Muscle of arm (tissue), 12 donors: ENCODE results near the gene SGSM2. TPM values are rescaled to one million over a fixed set of nuclear protein-coding genes. Genes with fewer than 3 reads are reported as not detected.
A peak's percentile ranks its signal among the peaks of the same experiment; 100 is the strongest.

ENCODE experiments used
- DNase-seq: peaks from one replicate; pipeline ENCODE4 v3.0.0-alpha.2; 2013
- polyA plus RNA-seq, 12 donors: library from polyadenylated mRNA; unstranded; fragments of 120-200 nt; gene quantifications; one replicate each; pipeline ENCODE4 v1.2.1, GENCODE V29; 2013; ENCODE audit not compliant: insufficient read length in 12 of 12

Gene SGSM2
- polyA plus RNA-seq, 12 donors = 34.4 to 71.3 (median 39.9) TPM; not detected in 1

DNA sequence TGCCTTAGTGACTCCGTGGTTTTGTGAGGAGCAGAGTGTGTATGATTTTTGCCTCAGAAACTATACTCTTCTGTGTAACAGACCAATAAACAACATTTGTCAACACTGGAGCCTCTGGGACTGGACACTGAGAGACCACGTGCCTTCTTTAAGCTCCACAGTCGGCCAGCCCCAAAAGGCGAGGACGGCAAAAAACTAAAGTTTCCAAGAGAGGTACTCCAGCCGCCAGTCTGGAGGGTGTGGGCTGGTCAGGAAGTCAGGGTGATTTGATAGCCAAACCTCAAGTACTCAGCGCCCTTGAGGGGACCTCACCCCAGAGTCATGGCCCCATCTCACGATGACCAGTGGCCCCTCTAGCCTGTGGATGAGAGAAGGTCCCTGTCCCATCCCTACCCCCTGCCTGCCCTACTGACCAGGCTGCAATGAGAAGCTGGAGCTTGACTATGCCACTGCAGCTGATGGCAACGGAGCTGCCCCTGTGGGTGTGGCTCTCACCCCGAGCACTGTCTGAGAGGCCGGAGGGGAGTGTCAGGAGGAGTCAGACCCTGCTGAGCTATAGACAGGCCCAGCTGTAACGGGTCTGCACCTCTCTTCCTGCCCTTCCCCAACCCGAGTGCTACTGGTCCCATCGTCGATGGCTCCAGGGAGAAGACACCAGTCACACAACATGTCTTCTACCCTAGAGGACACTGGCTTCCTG lies 43.8 kb downstream of the SGSM2 start:
- no peak for DNase-seq

DNA sequence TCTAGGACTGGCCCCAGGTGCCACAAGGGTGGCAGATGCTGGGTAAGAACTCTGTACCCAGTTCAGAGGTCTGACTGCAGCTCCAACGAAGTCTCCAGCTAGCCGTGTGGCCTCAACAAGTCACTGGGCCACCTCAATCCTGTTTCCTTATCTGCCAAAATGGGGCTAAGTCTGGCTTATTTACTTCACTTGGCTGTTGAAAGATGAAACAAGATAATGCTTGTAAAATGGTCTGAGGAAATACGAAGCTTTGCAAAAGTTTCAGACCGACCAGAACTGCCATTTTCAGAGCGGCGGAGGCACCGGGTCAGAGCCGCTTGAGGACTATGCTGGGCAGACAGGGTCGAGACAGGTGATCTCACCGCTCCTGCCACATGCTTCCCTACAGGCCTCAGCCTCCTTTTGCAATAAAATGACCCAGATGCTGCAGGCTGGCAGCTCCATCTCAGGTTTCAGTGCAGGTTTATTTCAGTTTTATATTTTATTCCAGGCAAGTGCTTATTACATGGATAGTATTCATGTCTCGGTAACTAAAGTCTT lies 46.4 kb downstream of the SGSM2 start:
- DNase-seq = no peak

DNA sequence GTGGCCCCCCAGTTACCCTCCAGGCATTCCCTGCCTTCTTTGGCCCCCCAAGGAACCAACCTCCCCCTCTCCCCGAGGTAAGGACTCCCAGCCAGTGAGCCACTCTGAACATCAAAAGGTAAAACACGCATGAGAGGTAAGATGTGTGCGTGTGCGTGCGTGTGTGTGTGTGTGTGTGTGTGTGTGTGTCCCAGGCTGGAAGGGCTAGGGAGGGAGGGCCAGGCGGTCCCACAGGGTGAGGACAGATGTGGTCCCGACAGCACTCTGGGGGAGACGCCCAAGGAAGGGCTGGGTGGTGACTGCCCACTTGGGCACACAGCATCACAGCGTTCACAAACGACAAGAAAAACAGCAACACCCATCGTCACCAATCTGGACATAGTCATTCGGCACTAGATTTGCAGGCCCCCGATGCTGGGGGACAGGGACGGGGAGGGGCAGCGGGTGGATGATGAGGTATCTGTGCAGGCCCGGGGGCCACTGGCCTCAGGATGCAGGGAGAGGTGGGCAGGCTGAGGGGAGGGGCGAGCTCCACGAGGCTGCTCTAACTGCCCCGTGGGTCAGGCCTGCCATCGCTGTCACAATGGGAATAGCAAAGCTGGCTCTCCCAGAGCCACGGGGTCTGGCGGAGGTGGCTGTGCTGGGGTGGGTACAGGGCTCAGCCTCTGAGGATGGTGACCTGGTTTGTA lies 47.3 kb downstream of the SGSM2 start:
- DNase-seq = no peak

DNA sequence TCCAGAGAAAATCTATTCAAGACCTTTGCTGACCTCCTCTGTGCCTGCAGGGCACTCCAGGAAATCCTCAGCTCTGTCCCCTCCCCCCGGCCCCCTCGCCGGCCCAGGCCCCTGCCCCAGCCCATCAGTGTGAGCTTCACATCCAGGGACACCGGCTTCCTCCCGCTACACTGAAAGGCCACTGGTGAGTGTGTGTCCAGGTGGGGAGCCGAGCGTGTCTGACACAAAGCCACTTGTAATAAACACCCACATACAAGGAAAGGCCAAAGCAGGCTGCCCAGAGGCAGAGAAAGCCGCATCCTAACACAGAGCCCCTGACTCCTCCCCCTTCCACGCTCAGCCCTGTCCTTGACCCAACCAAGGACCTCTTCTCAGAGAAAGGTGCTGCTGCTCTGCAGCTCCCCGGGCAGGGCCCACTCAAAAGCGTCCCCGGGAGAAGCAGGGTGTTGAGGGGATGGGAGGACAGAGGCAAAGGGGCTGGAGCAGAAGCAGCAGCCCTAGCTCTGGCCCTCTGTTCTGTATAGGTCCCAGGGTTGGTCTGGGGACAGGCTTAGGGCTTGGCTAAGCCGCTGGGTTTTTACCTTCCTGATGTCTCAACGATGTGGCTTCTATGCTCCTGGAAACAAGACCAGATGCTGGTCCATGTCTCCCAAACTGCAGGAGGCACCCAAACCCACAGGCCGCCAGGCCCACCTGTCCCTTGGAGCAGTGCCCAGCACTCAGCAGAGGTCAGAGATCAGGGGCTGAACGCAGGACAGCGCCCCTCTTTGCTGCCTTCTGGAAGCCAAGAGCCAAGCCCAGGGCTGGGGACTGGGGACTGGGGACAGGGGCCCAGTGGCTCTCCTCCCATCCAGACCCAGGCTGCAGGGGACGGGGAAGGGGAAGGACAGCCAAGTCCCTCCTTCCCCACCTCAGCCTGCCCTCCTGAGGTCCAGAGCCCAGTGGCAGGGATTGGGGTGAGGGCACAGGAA lies 48.2 kb downstream of the SGSM2 start:
- no peak for DNase-seq

DNA sequence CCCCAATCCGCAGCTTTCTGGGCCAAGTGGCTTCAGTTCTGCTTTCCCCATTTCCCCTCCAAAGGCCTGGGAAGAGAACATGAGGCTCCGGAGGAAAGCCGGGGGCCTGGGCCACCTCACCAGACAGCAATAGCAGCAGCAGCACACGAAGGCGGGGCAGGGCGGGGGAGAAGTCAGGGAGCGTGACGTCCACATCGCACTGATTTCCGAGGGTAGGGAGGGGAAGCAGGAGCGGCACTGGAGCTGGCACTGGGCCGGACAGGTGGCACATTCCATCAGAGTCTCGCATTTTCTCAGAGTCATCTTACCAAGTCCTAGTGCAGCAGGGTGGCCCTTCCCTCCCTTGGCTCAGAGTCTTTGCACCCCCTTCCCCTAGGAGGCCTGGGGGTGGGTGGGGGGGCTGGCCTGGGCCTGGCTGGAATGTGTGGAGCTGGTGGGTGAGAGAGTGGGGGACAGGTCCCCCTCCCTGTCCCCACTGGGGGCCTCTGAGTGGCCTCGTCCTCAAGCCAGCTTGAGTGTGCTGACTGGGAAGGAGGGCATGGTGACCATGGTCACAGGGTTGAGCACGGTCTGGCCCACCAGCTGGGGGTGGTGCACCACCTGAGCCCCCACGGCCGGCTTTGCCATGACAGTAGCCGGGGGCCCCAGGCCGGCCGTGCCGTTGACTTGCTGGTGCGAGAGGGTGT lies 49.2 kb downstream of the SGSM2 start:
- no peak for DNase-seq

DNA sequence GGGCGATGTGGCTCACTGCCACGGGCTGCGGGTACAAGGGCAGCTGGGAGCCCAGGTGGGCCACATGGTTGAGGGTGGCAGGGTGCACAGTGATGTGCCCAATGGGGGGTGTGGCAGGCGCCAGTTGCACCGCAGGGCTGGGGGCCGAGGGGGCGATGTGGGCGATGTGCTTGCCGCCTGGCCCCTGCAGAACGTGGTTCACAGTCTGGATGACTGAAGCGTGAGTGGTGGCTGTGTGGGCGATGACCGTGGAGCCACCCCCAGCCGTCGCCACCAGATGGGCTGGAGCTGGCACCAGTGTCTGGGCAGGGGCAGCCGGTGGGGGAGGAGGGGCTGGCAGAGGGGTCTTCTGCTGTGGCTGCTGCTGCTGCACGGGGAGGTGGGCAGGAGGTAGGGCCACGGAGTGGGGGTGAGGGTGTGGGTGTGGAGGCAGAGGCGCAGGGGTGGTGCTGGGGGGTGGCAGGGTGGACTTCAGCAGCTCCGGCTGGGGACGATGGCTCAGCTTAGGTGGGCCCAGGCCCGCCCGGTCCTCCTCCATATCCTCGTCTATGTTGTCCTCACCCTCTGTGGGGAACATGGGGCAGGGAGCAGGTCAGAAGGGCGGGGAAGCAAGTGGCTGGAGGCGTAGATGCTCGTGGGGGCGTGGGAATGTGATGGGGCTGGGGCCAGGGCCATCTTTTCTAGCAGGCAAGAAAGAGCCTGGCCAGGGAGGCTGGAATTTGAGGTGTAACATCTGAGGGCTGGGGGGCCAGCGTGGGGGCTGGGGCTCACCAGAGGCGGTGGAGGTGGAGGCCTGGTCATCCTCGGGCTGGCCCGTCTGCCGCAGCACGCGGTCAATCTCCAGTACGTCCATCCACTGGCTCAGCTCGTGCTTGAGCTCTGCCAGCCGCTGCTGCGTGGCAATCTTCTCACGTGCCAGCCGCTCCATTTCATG lies 50.1 kb downstream of the SGSM2 start:
- DNase-seq = no peak

DNA sequence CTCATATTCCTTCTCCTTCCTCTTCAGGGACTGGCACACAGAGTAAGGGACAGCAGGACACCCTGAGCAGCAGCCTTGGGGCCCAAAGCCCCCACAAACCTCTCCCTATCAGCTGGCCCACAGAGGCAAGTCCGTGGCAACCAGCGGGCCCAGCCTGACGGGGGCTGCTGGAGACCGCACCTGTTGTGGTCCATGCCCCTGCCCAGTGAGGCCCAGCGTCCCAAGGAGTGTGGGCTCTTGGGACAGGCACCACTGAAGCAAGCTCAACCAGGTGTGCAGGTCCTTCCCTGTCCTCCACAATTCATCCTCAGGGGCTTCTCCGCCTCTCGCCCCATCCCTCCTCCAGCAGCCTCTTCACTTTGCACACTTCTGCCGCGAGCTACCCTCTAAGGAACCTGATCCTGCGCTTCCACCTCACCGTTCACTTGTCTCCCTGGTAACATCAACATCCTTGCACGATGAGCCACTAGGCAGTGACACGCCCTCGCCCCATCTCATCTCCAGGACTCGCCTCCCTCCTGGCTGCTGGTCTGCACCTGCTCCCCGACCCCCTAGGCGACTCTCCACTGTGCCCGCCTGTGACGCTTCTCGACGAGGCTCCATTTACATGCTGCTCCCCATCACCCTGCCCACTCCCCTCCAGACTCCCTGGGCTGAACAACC lies 50.9 kb downstream of the SGSM2 start:
- DNase-seq = no peak

DNA sequence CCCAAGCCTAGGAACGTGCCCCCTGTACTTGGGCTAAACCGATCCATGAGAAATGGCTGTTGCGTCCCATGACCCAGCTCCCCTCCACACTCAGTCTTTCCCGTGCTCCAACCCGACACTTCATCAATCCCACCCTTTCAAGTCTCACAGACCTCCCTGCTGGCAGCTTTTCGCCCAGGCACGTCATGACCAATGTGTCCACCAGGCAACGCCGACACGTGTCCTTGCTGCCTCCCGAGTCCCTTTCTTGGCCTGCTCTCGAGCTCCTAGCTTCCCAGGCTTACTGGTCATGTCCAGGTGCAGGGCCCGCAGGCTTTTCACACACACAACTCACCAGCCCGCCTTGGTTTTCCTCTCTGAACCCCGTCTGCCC lies 51.4 kb downstream of the SGSM2 start:
- no peak for DNase-seq

DNA sequence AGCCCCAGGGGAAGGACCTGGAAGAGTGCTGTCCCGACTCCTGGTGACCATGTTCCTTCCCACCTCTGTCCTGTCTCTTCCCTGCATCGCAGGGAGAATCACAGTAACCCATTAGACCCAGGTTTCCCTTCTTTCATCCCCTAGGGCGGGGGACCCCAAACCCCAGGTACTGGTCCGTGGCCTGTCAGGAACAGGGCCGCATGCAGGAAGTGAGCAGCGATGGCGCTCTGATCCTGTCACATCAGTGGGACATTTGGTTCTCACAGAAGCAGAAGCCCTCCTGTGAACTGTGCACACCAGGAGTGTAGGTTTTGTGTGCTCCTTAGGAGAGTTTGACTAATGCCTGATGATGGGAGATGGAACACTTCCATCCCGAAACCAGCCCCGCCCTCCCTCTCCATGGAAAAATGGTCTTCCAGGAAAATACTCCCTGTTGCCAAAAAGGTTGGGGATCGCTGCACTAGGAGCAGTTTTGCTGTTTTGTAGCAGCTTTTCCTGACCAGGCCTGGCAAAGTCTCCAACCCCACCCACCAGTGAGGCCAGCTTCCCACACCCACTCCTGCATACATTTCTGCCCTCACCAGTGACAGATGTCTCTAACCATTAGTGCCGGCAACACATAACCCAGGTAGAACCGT lies 53.0 kb downstream of the SGSM2 start:
- DNase-seq = peak; percentile 84

DNA sequence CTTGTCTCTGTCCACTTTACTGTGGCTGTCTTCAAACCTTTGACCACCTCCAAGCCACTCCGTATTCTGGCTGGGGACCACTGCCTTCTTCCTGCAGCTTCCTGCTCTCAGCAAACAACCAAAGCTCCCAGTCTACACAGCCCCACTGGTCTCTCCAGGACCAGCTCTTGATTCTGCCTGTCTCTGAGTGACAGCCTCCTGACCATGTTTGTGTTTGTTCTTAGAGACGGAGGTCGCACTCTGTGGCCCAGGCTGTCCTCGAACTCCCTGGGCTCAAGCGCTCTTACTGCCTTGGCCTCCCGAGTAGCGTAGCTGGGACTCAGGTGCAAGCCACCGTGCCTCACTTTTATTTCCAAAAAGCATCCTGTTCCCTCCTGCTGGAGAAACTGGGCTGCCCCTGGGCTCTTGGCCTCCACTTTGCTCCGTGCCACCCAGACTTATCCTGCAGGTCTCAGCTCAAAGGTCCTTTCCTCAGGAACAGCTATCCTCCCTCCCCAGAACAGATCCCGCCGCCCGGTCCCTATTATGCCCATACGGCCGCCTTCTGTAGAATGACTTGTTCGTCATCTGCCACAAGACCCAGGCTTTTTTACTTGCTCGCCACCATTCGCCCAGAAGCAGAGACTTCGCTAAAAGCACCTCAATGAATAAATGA lies 54.4 kb downstream of the SGSM2 start:
- DNase-seq = no peak

DNA sequence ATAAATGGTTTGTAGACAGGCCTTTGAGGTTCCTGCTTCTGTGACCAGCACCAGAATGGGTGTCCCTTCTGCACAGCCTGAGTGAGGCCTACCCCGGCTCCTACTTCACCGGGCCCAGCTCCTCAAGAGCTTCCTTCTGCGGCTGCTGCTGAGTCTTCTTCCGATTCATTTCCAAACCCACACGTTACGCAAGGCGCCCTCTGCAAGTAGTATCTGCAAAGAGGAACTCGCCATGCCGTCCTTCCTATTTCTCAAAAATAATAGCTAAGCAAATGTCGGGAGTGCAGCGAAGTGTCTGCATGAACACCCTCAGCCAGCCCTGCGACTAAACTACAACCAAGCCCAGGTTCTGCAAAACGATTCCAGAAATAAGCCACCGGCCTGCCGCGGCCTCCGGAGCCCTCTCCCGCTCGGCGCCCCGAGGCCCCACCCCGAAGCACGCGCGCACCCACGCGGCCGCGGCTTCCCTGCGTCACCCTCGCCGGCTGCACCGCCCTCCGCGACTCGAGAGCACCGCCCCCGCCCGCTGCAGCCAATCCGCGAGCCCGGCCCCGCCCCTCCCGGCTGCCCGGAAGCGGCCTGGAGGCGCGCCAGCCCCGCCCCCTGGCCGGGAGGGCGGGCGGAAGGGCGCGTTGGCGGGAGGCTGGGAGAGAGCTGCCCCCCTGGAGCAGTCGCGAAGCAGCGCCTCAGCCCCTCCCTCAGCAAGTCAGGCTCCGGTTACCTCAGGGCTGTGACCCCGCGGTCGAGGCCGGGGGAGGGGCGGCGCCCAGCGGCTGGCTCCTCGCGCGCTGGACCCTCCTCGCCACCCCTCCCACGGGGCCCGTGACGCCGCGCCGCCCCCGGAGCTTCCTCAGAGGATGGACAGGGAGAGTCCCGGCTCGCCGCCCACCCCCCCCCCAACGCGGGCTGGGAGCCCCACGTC lies 55.2 kb downstream of the SGSM2 start:
- DNase-seq = peak; percentile 91

DNA sequence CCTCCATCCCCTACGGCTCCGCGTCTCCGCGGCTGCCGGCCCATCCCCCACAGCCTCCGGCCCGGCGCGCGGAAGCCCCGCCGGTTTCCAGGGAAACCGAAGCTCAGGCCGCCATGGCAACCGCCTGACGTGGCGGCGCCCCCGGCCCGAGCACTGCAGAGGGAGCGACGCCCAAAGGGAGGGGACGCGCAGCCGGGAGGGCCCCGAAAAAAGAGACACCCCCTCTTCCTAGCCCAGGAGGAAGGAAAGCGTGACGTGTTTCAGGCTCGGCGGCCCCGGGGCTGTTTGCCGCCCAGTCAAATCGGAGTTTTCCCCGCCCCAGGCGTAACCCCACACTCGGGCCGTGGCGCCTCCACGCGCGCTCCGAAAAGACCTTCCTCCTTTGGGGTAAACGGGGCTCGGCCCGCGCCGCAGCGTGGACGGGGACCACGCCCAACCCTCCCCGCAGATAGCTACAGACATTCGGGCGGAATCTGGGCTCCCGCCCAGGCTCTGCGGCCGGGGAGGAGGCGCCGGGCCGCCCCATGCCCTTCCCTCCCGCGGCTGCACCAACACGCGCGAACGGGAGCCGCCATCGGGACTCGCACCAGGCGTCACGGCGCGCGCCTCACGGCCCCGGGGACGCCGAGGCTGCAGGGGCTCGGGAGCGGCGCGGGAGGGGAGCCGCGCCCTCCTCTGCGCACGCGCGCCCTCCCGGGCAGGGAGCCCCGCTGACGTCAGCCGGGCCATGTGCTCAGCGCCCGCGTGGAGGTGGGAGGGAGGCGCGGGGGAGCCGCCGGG lies 56.1 kb downstream of the SGSM2 start:
- peak; percentile 90 for DNase-seq

DNA sequence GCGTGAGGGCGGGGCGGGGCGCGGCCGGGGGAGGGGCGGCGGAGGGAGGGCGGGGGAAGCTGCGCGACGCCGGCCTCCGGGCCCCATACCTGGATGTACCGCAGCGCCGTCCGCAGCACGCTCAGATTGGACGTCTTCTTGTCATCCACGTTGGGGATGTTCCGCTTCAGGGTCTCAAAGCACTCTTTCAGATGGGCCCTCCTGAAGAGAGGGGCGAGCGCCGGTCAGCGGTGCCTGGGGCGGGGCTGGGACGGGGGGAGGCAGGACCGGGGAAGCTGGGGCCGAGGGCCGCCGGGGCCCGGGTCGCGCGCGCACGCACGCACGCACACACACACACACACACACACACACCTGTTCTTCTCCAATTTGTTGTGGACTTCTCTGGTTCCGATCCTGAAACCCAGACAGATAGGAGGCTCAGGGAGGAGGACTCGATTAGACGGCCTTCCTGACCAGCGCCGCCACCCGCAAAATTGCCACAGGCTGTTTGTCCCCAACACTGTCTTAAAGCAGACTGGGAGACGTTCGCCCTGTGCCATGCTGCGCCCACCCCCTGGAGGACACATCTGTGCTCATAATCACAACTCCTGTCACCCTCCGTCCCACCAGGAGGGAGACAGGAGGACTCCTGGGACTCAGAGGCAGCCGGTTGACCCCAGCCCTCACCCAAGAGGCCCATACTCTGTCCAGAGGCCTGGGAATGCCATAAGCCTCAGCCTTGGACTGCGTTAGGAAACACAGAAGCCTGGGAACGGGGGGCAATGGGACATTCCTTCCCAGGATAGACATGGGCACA lies 56.9 kb downstream of the SGSM2 start:
- DNase-seq = no peak

DNA sequence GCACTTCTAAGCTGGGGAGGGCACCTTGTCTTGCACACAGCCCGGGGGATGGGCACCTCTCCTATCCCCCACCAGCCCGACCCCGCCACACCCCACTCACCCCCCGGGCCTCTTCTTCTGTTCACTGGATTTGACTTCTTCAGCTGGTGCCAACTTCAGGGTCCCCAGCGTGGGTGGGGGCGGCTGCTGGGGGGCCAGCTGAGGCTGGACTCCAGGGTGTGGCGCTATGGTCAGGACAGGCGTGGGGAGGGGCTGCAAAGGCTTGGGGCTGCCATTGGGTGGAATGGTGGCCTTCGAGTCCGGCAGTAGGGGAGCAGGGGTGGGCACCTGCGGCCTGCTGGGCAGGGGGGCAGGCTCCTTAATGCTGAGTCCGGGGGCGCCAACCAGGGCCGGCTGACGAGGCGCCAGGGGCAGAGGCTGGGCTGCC lies 57.5 kb downstream of the SGSM2 start:
- DNase-seq = no peak

DNA sequence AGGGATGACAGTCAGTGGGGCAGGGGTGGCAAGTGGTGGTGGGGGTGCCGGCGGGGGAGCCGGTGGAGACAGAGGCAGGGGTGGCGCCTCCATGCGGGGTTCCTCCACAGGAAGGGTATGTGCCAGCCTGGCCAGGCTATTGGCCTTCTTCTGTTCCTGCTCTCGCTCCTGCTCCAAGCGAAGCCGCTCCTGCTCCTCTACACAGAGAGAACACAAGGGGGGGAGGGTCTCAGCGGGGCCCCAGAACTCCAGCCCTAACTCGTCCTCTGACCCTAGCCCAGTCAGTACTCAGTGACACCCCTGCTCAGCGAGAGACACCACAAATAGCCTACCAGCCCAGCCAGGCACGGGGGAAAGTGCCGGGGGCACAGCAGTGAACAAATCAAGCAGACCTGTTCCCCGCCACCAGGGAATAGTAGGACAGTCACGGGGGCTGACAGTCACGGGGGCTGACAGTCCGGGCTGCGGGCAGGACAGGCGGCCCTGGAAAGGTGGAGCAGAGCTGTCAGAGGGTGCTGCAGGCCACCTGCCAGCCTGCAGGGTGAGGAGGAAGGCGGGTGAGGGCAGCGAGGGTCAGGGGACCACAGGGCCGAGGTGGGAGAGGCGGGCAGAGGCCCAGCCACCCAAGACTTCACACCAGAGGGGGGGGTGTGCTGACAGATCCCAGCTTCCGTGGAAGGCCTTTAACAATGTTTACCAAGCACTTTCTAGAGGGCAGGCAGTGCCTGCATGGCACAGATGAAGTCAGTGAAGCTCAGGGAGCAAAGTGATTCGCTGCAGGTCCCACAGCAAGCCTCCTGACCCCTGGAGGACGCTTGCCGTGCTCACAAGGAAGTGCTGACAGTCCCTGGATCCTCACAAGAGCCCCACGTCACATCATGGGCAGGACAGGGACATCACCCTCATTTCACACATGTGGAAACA lies 58.2 kb downstream of the SGSM2 start:
- DNase-seq = no peak
